K562 (cell line): Measurements from ENCODE around the gene ERFL. TPM values are rescaled to one million over a fixed set of nuclear protein-coding genes. Genes with fewer than 3 reads are reported as not detected.

ENCODE experiments used
- ATAC-seq: fragments of 200-7000 bp; cut with Tn5 transposase; 3 replicates; pipeline ENCODE4 v1.9.1; 2020; ENCODE audit warnings: moderate library complexity
- BruUV-seq: library from RNA; stranded (reverse); fragments of 400-500 nt; replicated peaks from 2 replicates; lab custom pipeline; 2021; lab: Mats Ljungman, UMichigan
- CTCF ChIA-PET: fragments of 300-600 bp; formaldehyde crosslinking; extraction: SDS; loops from one replicate; lab custom pipeline; 2021; ENCODE audit warnings: low intra/inter-chr PET ratio; lab: Yijun Ruan, JAX
- POLR2A ChIA-PET: fragments of 300-600, 350-650 bp; sonication (Branson Sonifier 250); formaldehyde crosslinking; extraction: SDS; loops from one replicate; lab custom pipeline; 2021; ENCODE audit warnings: antibody characterized with exemption, inconsistent platforms; lab: Yijun Ruan, JAX
- DNase-seq, 4 experiments: peaks; one replicate each; pipeline versions ENCODE4 v3.0.0 to v3.0.0-alpha.2; 2011 to 2018; ENCODE audit warnings: low spot score in 3 of 4, mixed read lengths in 3 of 4; ENCODE audit errors: extremely low read depth in 1 of 4
- FAIRE-seq: peaks from 2 replicates; lab custom pipeline; 2011; peaks lifted over from hg19 to GRCh38; lab: Jason Lieb, UNC
- H2AFZ ChIP-seq: 2 replicates; pipeline ENCODE4 v1.6.0; 2011; ENCODE audit warnings: low read depth, low read length, control low read depth, inconsistent platforms
- H3K27ac ChIP-seq: fragments of 200-600 bp; 3 replicates; pipeline ENCODE4 v1.8.0; 2011; ENCODE audit warnings: low read depth, mild to moderate bottlenecking, control low read depth, inconsistent platforms, low read length, moderate library complexity, mixed read lengths; ENCODE audit errors: extremely low read depth
- H3K27me3 ChIP-seq, 2 experiments: fragments of 300-600 bp in 1 of 2; 2 replicates in 1 of 2; 3 replicates in 1 of 2; pipeline versions ENCODE4 v1.6.0 to v1.8.0; 2011; ENCODE audit warnings: inconsistent platforms in 2 of 2, low read length in 2 of 2, mild to moderate bottlenecking in 1 of 2, mixed read lengths in 1 of 2, moderate library complexity in 1 of 2; ENCODE audit not compliant: control insufficient read depth in 2 of 2, insufficient read depth in 2 of 2
- H3K36me3 ChIP-seq: fragments of 300-600 bp; 3 replicates; pipeline ENCODE4 v1.8.0; 2011; ENCODE audit warnings: mild to moderate bottlenecking, low read length, inconsistent platforms; ENCODE audit not compliant: control insufficient read depth, insufficient read depth
- H3K4me1 ChIP-seq, 2 experiments: fragments of 200-600 bp in 1 of 2; replicated peaks in 1 of 2; 2 replicates in 1 of 2; 3 replicates in 1 of 2; pipeline versions ENCODE4 v1.5.1 to v1.8.0; 2011; ENCODE audit warnings: inconsistent platforms in 2 of 2, low read length in 2 of 2, mild to moderate bottlenecking in 1 of 2, mixed read lengths in 1 of 2, moderate library complexity in 1 of 2; ENCODE audit not compliant: control insufficient read depth in 2 of 2, insufficient read depth in 2 of 2
- H3K4me2 ChIP-seq: 2 replicates; pipeline ENCODE4 v1.6.1; 2011; ENCODE audit warnings: low read length, control low read depth, inconsistent platforms, mixed read lengths; ENCODE audit not compliant: insufficient read depth
- H3K4me3 ChIP-seq: fragments of 200-600 bp; sonication (generic), shearing (Covaris generic); 2 replicates; pipeline ENCODE4 v1.5.1; 2016; ENCODE audit warnings: control low read depth, inconsistent platforms
- H3K79me2 ChIP-seq: fragments of 200-600 bp; 3 replicates; pipeline ENCODE4 v1.8.0; 2011; ENCODE audit warnings: low read length, inconsistent platforms; ENCODE audit not compliant: control insufficient read depth, insufficient read depth
- H3K9ac ChIP-seq, 2 experiments: 2 replicates each; pipeline versions ENCODE4 v1.6.0 to v1.6.1; 2011; ENCODE audit warnings: low read depth in 2 of 2, low read length in 2 of 2, control low read depth in 1 of 2, inconsistent platforms in 1 of 2, mild to moderate bottlenecking in 1 of 2, mixed read lengths in 1 of 2; ENCODE audit not compliant: insufficient read depth in 1 of 2
- H3K9me1 ChIP-seq: one replicate; pipeline ENCODE4 v1.6.0; 2011; ENCODE audit warnings: inconsistent platforms, mild to moderate bottlenecking, low read length, moderate library complexity; ENCODE audit not compliant: control insufficient read depth, insufficient read depth
- H3K9me3 ChIP-seq: replicated peaks from 2 replicates; pipeline ENCODE4 v1.5.1; 2011; ENCODE audit warnings: low read depth, low read length, inconsistent platforms; ENCODE audit not compliant: control insufficient read depth, insufficient read depth
- H4K20me1 ChIP-seq: replicated peaks from 2 replicates; pipeline ENCODE4 v1.6.1; 2011; ENCODE audit warnings: low read length, inconsistent platforms, mixed read lengths; ENCODE audit not compliant: control insufficient read depth, insufficient read depth
- ARID3B ChIP-seq: fragments of 250-450 bp; sonication (Bioruptor Pico); IDR thresholded peaks from 2 replicates; pipeline ENCODE4 v1.4.0; 2020; ENCODE audit warnings: borderline replicate concordance
- CC2D1A ChIP-seq: fragments of 450-650 bp; IDR thresholded peaks from 2 replicates; pipeline ENCODE4 v1.6.1; 2017; ENCODE audit warnings: mild to moderate bottlenecking
- CXXC5 ChIP-seq: fragments of 250-450 bp; sonication (Bioruptor Pico); IDR thresholded peaks from 2 replicates; pipeline ENCODE4 v1.8.0; 2022; ENCODE audit warnings: inconsistent platforms, mild to moderate bottlenecking, moderate library complexity
- MYC ChIP-seq, 2 experiments: fragments of 250-450 bp in 1 of 2; sonication (Bioruptor Pico) in 1 of 2; IDR thresholded peaks; 2 replicates each; pipeline versions ENCODE4 v1.5.1 to v1.6.1; 2012 to 2021; ENCODE audit warnings: low read depth in 2 of 2, borderline replicate concordance in 1 of 2, improper control_type of control experiment in 1 of 2, low read length in 1 of 2, mild to moderate bottlenecking in 1 of 2, moderate library complexity in 1 of 2
- NCOA1 ChIP-seq: fragments of 450-650 bp; IDR thresholded peaks from 2 replicates; pipeline ENCODE4 v1.6.1; 2016; ENCODE audit warnings: low read depth
- RAD21 ChIP-seq, 2 experiments: fragments of 250-450 bp in 1 of 2; fragments of 450-650 bp in 1 of 2; sonication (Bioruptor Pico) in 1 of 2; formaldehyde crosslinking in 1 of 2; IDR thresholded peaks in 1 of 2; conservative IDR thresholded peaks in 1 of 2; 2 replicates each; pipeline versions ENCODE4 v1.4.0 to v1.8.0; 2020 to 2022; ENCODE audit warnings: mild to moderate bottlenecking in 2 of 2, moderate library complexity in 1 of 2
- WGBS: fragments of 100-300 bp; shearing (Covaris generic); methylation state at CpG from one replicate; pipeline ENCODE4 v1.1.6; 2016; ENCODE audit warnings: low coverage, mixed read lengths; ENCODE audit not compliant: insufficient coverage; ENCODE audit errors: missing lambda C conversion rate; 5-methylcytosine and 5-hydroxymethylcytosine counted together
- in situ Hi-C: fragments of 300-500 bp; cut with MboI; formaldehyde crosslinking; loops from 4 replicates; pipeline ENCODE4 v1.15.0; 2018; ENCODE audit warnings: inconsistent platforms, mixed read lengths
- intact Hi-C: fragments of 100-400 bp; cut with micrococcal nuclease; formaldehyde crosslinking; loops from 2 replicates; pipeline ENCODE4 v1.14.2; 2022
- polyA plus RNA-seq, 8 experiments: library from polyadenylated mRNA; depleted of rRNA in 4 of 8; stranded (reverse) in 5 of 8; unstranded in 3 of 8; fragments of >200 nt; fragmentation: Nextera tagmentation in 2 of 8; fragmentation: Illumina TruSeq in 1 of 8; extraction: Ambion mirVana in 2 of 8; extraction: Trizol in 1 of 8; gene quantifications; 2 replicates each; pipeline versions ENCODE4 v1.2.1 to v1.2.3, GENCODE V29; 2011 to 2014; ENCODE audit warnings: inconsistent platforms in 1 of 8, missing spikeins in 1 of 8
- total RNA-seq, 7 experiments: library from RNA; depleted of rRNA in 6 of 7; stranded (reverse); fragments of >200 nt in 6 of 7; fragmentation: Illumina TruSeq in 2 of 7; extraction: Trizol in 2 of 7; gene quantifications; 2 replicates each; pipeline versions ENCODE4 v1.2.1 to v1.2.3, GENCODE V29; 2011 to 2021; ENCODE audit warnings: low replicate concordance in 1 of 7

Gene ERFL
- total and polyA plus RNA-seq, 9 of the 15 experiments (the other 6 are each of a cell fraction or from before 2014, with no cell fraction given) = 0.07 to 0.75 (median 0.32) TPM; not detected in 4

GRCh38 chr19:41894350-41894749 is 33.9 kb downstream of the ERFL start:
- no peaks in the 10 kb centered on the region for H3K79me2 ChIP-seq
- POLR2A ChIA-PET = no interaction called here
- no peak overlapping the region for H3K27ac ChIP-seq
- DNase-seq (no peak), ATAC-seq (no peak), FAIRE-seq (no peak)
- in situ Hi-C loops (no loop called here), intact Hi-C loops (no loop called here)
- H4K20me1 ChIP-seq = no peaks in the 10 kb centered on the region
- no peaks in the 10 kb centered on the region for H3K9me1 ChIP-seq
- no peak overlapping the region for H3K9ac ChIP-seq
- H3K27me3 ChIP-seq = no peaks in the 10 kb centered on the region
- no TSS peak for BruUV-seq
- WGBS = 87% methylated on average over 14 of the region's 14 CpGs
- CTCF ChIA-PET = no interaction called here
- peaks cover 0 to 26% of the 10 kb centered on the region in 2 experiments; a peak in 2 of 5 replicates for H3K4me1 ChIP-seq
- H2AFZ ChIP-seq = no peak overlapping the region
- no peak overlapping the region for H3K4me2 ChIP-seq
- H3K36me3 ChIP-seq = peaks cover 77% of the 10 kb centered on the region; the same call in 2 of the 3 replicates
- TF ChIP-seq CXXC5 (CRISPR knock-in tag) (no peak), CC2D1A (no peak), ARID3B (CRISPR knock-in tag) (no peak), NCOA1 (no peak), MYC (IDR thresholded peaks at IDR 0.05; ENCODE audit: low read depth, low read length) (no peak), MYC (CRISPR knock-in tag; IDR thresholded peaks at IDR 0.05; ENCODE audit: borderline replicate concordance, low read depth) (no peak), RAD21 (CRISPR knock-in tag; conservative IDR thresholded peaks at IDR 0.05 in 1 of 2, IDR thresholded peaks at IDR 0.05 in 1 of 2) (no peak)
- no peaks in the 10 kb centered on the region for H3K9me3 ChIP-seq
- no peak overlapping the region for H3K4me3 ChIP-seq
